M059J (cell line): ENCODE results near the gene NMUR2. TPM values are rescaled to one million over a fixed set of nuclear protein-coding genes. Genes with fewer than 3 reads are reported as not detected.

Source experiments
- DNase-seq: peaks from one replicate; pipeline ENCODE4 v3.0.0-alpha.2; 2012; ENCODE audit warnings: low read depth
- total RNA-seq: library from RNA; depleted of rRNA; stranded (reverse); fragments of >200 nt; shearing (Covaris generic); gene quantifications from 2 replicates; pipeline ENCODE4 v1.2.3, GENCODE V29; 2014; rRNA removed

The NMUR2 gene
- not detected in 2 replicates for total RNA-seq

GRCh38 chr5:152405145-152405544 is at the start of gene NMUR2:
Gene NMUR2 (minus strand): TSS chr5:152405279. CDS start chr5:152405113, 166 bp downstream.
- DNase-seq, result no peak

GRCh38 chr5:152443935-152444334 is 38.9 kb upstream of the NMUR2 start:
- no peak for DNase-seq

DNA sequence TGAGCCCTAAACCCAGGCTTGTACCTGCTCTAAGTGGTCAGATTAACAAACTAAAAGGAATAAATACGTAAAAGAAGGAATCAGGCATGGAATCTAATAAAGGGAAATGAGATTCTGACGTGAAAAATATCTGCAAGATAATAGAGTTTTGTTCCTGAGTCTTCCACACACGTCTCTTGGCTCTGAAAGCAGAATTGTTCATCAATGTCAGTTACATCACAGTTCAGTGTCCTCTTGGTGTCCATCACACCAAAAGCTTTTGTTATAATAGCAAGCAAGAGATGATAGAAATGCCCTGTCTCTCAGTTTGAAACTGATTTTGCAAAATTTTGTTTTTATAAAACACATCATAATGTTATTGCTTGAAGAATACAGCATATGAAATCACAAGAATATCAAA is 34.7 kb upstream of the NMUR2 start:
- no peak for DNase-seq

GRCh38 chr5:152437866-152438265 is 32.8 kb upstream of the NMUR2 start:
- DNase-seq, result no peak

- DNase-seq, result no peak
These were observed 22.6 kb upstream of the NMUR2 start for GRCh38 chr5:152427721-152428120.

GRCh38 chr5:152425083-152425482 is 20.0 kb upstream of the NMUR2 start:
- DNase-seq, result no peak

GRCh38 chr5:152424501-152424900 is 19.4 kb upstream of the NMUR2 start:
- DNase-seq, result no peak

DNA sequence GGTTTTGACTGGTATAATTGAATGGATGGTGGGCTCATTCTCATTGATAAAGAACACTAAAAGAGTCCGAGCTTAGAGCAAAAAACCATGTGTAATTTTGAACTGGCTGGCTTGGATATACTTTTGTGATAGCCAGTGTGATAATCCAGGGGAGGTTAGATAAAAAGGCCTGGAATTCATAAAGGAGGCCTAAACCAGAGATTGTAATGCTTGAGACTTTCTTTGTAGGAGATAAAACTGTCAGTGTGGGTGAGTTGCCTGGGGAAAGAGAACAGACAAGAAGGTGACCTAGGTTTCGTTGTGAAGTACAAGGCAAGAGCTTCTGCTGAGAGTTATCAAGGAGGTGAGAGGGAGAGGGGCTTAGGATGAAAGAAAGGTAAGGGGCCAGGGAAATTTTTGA is 17.0 kb upstream of the NMUR2 start:
- DNase-seq, result no peak

GRCh38 chr5:152412129-152412528 is 7.0 kb upstream of the NMUR2 start:
- DNase-seq, result no peak

GRCh38 chr5:152406082-152406481 is 1.0 kb upstream of the NMUR2 start:
- DNase-seq, result no peak

DNA sequence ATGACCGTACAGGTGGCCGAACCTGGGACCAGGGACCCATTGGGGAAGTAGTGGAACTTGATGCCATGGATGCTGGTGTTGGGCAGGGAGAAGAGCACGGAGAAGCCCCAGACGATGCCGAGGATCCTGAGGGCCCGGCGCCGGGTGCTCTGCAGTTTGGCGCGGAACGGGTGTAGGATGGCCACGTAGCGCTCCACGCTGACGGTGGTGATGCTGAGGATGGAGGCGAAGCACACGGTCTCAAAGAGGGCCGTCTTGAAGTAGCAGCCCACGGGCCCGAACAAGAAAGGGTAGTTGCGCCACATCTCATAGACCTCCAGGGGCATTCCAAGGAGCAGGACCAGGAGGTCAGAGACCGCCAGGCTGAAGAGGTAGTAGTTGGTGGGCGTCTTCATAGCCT is 585 bp downstream of the NMUR2 start:
- no peak for DNase-seq

- no peak for DNase-seq
These were observed 2.0 kb downstream of the NMUR2 start for GRCh38 chr5:152403046-152403445.

- DNase-seq, result no peak
These were observed 4.2 kb downstream of the NMUR2 start for GRCh38 chr5:152400846-152401245.

DNA sequence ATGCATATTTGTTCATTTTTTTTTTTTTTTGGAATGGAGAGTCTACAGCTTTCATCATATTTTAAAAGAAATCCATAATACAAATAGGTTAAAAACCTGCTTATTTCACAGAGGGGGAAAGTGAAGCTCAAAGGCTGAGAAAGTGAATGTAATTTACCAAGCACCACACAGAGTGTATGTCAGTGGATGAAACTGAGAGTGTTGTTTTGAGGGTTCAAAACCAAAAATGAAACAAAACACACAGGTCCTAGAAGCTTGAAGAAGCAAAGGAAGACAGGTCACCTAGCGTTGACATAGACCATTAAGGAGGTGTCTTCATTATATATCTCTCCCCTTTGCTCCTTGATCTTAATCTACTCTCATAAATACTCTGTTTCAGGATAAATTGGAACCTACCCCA is 7.5 kb downstream of the NMUR2 start:
- DNase-seq, result no peak

- no peak for DNase-seq
These were observed 11.6 kb downstream of the NMUR2 start for GRCh38 chr5:152393441-152393840.

GRCh38 chr5:152389208-152389849 is 15.8 kb downstream of the NMUR2 start:
- no peak for DNase-seq

DNA sequence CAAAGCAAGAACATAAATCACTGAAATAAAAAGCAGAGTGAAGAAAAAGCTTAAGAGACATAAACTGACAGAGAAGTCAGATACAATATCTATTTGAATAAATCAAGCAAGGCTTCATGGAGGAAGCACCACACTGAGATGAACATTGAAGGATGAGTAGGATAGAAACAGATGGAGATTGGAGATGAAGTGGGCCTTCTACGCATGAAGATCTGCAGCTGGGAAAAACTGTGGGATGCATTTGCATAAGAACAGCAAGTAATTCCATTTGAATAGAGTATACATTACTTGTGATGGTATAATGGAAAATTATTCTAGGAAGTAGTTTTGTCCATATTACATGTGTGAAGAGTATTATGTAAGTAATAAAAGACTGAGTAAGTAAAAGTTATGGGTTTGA is 16.5 kb downstream of the NMUR2 start:
- no peak for DNase-seq

DNA sequence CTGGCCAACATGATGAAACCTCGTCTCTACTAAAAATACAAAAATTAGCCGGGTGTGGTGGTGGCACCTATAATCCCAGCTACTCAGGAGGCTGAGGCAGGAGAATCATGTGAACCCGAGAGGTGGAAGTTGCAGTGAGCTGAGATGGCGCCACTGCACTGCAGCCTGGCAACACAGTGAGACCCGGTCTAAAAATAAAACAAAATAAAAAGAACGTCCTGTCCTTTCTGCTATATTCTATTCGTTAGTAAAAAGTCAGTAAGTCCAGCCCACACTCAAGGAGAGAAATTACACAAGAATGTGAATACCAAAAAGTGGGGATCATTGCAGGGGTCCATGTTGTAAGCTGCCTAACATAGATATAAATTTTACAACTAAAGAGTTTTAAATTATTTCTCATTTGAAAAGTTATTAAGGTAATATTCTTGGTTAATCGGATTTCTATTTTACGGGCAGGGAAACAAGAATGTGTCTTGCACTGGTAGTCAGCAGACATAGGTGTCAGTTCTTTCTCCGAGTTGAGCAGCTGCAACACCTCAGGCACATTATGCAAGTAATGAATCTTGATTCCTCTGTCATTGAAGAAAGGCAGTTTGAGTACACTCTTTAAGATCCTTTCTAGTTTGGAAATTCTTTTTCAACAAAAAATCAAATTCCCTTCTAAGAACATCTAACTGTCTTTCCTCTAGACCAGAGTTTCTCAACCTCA is 24.5 kb downstream of the NMUR2 start:
- no peak for DNase-seq

DNA sequence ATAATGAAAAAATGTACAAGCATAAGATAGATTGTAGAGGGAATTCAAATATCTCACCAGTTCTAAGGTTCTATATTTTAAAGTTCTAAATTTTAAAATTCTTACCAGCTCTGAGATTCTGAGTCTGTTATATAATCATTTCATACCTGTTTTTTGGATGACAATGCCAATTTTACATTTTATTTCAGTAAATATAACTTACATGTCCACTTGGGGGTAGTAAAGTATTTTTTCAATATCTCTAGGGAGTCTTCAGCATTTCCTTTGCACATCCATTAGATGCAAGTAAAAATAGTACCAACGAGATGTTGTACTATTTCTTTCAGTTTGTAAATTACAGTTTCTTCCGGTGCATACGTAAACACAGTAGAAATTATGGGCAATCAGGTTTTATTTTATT is 25.7 kb downstream of the NMUR2 start:
- DNase-seq, result no peak

GRCh38 chr5:152378730-152379129 is 26.3 kb downstream of the NMUR2 start:
- no peak for DNase-seq

GRCh38 chr5:152376886-152377285 is 28.2 kb downstream of the NMUR2 start:
- no peak for DNase-seq

DNA sequence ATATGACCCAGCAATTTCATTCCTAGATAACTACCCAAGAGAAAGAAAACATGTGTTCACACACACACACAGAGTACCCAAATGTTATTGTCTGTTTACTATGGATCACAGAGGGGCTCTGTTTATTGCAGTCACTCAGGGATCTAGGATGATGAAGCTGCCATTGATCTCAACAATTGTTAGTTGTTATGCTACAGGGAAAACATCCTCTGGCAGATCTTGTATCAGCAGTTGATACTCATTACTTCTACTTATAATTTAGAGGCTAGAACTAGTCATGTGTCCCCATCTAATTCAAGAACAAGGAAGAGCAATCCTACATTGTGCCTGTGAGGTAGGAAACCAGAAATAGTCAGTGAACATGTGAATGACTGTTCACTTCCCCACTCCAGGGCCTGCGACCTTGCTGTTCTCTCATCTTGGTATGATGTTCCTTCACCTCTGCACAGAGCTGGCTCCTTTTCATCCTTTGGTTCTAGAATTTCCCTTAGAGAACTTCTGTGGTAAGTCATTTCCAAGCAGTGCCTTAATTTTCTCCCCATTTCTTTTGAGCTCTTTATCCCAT is 30.3 kb downstream of the NMUR2 start:
- no peak for DNase-seq

DNA sequence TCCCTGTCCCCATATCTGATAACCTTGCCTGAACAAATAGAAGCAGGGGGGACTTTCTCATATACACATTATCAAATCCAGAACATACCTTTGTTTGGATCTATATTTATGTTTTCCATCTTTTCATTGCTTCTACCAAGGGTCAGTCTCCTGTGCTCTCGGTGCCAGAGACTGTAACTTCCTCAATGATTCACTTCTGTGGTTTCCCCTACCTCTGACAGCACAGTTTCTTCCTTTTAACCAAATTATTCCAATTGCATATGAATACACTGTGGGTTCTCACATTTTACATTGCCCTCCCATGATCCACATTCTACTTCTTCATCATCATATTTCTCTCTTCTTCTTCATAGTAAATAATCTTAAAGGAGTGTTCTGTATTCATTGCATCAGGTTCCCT is 32.2 kb downstream of the NMUR2 start:
- DNase-seq, result no peak
